ENCODE data around the gene PLEKHG5.

Gene PLEKHG5

DNA sequence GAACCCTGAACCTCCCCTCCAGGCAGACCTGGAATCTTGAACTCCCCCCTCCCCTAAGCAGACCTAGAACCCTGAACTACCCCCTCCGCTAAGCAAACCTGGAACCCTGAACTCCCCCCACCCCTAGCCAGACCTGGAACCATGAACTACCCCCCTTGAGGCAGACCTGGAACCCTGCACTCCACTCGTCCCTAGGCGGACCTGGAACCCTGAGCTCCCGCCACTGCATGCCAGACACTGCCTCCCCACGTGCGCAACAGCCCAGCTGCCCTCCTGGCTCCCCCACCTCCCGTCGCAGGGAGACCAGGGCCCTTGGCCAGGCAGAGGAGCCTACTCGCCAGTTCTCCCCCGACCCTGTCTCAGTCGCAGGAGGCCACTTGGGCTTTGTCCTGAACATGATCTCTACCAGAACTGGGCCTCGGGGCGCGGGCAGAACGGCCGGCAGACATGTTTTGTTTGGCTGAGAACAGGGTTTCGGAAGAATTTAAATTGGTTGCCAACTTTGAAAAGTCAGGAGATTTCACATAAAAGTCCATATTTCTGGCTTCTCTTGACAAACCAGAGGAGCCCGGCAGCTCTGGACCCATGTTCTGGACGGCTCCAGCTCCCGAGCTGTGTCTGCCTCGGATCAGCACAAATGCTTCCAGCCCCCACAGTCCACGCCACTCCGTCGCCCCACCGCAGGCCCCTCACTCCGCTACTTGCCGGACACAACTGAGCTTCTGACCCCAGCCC is 9.2 kb upstream of the PLEKHG5 start:
- TF ChIP-seq, protein P1, sequence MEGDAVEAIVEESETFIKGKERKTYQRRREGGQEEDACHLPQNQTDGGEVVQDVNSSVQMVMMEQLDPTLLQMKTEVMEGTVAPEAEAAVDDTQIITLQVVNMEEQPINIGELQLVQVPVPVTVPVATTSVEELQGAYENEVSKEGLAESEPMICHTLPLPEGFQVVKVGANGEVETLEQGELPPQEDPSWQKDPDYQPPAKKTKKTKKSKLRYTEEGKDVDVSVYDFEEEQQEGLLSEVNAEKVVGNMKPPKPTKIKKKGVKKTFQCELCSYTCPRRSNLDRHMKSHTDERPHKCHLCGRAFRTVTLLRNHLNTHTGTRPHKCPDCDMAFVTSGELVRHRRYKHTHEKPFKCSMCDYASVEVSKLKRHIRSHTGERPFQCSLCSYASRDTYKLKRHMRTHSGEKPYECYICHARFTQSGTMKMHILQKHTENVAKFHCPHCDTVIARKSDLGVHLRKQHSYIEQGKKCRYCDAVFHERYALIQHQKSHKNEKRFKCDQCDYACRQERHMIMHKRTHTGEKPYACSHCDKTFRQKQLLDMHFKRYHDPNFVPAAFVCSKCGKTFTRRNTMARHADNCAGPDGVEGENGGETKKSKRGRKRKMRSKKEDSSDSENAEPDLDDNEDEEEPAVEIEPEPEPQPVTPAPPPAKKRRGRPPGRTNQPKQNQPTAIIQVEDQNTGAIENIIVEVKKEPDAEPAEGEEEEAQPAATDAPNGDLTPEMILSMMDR (IDR thresholded peaks at IDR 0.05; ENCODE audit: insufficient read depth, missing control alignments), result no peak
- no peak for DNase-seq (ENCODE audit: insufficient read length, low spot score)
- FAIRE-seq, result no peak

DNA sequence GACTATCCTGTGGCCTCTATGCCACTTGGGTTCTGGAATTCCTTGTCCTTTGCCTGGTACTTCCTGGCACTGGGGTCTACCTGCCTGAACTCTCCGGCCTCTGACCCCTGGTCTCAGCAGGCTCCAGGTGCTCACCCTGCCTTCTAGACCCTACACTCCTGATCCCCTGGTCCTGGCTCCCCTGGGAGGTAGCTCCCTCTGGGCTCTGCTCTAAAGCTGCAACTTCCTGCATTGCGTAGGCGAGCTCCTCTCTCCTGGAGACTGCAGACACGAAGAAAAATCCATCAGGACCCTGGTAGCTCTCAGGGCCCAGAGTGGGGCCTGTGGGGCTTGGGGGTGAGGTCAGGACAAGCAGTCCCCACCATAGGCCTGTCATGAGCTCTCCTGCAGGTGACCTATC is 7.8 kb upstream of the PLEKHG5 start:
- FAIRE-seq (no peak), DNase-seq (ENCODE audit: insufficient read length, low spot score) (no peak)
- TF ChIP-seq, protein P1 (IDR thresholded peaks at IDR 0.05; ENCODE audit: insufficient read depth, missing control alignments), result no peak

DNA sequence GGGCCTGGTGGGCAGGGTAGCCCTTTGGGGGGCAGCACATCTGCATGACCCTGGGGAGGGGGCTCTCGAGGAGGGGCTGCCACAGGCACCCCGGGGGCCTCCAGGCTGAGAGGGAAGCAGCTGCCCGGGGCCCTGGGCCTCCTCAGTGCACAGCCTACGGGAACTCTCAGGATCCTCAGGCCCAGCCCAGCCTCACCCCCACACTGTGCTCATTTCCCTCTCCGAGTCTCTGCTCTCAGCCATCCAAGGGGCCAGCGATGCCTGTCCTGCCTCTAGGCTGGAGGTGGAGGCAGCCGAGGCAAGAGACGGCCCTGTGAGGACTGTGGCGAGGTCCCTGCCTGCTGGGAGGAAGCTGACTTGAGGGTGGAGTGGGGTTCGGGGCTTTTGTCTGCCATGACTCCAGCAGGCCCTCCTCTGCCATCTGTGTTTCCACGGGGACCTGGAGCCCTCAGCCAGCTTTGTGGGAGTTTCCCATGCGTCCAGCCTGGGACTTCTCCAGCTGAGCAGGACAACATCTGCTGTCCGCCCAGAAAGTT is 7.2 kb upstream of the PLEKHG5 start:
- TF ChIP-seq, protein P1 (IDR thresholded peaks at IDR 0.05; ENCODE audit: insufficient read depth, missing control alignments), result no peak
- no peak for FAIRE-seq
- no peak for DNase-seq (ENCODE audit: insufficient read length, low spot score)

DNA sequence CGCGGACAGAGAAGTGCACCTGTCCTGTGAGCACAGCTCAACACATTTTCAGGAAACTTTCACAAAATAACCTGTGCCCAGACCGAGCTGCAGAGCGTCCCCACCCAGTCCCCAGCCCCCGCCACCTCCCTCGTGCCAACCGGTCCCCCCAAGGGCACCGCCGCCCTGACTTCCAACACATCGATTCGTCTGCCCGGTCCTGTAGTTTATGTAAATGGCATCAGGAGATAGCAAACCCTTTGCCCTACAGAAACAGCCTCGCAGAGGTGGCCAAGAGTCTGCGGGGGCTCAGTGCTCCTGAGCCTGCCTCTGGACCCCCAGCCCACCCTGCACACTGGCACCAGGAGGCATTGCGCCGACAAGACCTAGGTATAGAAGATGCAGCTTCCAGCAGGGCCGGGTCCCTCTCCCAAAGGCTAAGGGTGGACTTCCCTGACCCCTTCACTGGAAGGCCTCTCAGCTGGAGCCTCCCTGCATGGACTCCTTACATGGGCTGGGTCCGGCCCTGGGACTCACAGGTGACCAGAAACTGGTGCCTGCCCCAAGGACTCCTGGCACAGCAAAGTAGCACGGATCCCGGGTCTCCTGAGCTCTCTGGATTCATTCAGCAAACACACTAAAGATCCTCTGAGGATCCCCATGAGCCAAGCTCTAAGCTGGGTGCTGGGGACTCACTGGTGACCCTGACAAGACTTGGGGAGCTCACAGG is 6.6 kb upstream of the PLEKHG5 start:
- DNase-seq (ENCODE audit: insufficient read length, low spot score), result no peak
- TF ChIP-seq, protein P1 (IDR thresholded peaks at IDR 0.05; ENCODE audit: insufficient read depth, missing control alignments), result no peak
- no peak for FAIRE-seq

DNA sequence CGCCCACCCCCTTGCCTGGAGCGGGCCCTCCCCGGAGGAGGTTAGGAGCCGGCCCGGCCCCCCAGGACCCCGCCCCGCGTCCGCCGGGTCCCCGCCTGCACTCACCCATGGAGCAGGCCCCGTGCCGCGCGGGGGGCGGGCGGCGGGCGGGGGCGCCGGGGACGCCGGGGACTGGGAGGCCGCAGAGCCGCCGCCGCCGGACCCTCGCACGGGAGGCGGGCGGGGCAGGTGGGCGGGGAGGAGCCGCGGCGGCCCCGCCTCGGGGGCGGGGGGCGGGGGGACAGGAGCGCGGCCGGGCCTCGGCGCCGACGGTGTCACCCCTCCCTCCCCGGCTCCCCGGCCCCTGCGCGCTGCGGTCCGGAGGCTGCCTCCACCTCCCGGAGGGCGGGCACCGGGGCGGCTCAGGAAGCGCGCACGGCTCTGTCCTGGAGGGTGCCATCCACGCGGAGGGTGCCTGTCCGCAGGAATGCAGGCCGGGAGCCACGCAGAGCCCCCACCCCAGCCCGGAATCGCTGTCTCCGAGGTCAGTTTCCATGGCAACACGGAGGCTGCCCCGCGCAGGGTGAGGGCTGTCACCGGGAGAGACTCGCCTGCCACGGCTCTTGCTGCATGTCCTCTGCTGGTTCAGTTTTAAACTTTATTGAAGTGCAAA is 5.9 kb upstream of the PLEKHG5 start:
- FAIRE-seq, result no peak
- DNase-seq (ENCODE audit: insufficient read length, low spot score), result peak; percentile 38
- TF ChIP-seq, protein P1 (IDR thresholded peaks at IDR 0.05; ENCODE audit: insufficient read depth, missing control alignments), result no peak

DNA sequence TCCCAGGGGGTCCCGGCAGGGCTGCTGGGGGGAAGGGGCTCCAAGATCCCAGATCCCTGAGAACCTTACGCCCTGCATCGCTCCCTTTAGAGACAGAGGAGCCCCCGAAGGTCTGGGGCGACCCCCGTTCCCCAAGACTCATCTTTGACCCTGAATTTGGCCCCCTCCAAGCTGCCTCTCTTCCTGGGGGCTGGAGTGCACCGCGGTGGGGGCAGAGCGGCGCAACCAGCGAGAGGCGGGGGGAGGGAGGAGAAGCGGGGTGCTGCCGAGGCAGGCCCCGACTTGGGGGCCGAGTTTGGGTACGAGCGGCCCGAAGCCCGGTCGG is 5.4 kb upstream of the PLEKHG5 start:
- FAIRE-seq, result no peak
- TF ChIP-seq, protein P1 (IDR thresholded peaks at IDR 0.05; ENCODE audit: insufficient read depth, missing control alignments), result no peak
- no peak for DNase-seq (ENCODE audit: insufficient read length, low spot score)
